HL-60 (cell line): ENCODE measurements around the gene PSMB11.
"Not testable (repeated sequence)": the region's sequence is repeated elsewhere in the genome, so short reads cannot be mapped to it uniquely, and the experiment has no call there.

Experiments used
- DNase-seq, 2 experiments: peaks; one replicate each; pipeline ENCODE4 v3.0.0-alpha.2; 2010 to 2020; ENCODE audit warnings: low read depth in 1 of 2, low spot score in 1 of 2
- H3K27ac ChIP-seq: fragments of 250-450 bp; sonication (Bioruptor Pico); replicated peaks from 2 replicates; pipeline ENCODE4 v1.5.1; 2020; ENCODE audit warnings: mild to moderate bottlenecking, moderate library complexity
- H3K27me3 ChIP-seq: fragments of 250-450 bp; sonication (Bioruptor Pico); 2 replicates; pipeline ENCODE4 v1.5.1; 2021; ENCODE audit warnings: mild to moderate bottlenecking, moderate library complexity; ENCODE audit not compliant: insufficient read depth, poor library complexity, severe bottlenecking
- H3K4me3 ChIP-seq: replicated peaks from 2 replicates; pipeline ENCODE4 v1.5.1; 2011; ENCODE audit warnings: mild to moderate bottlenecking, control low read depth, low read length; ENCODE audit not compliant: insufficient read depth
- CTCF ChIP-seq: IDR thresholded peaks from one replicate; pipeline ENCODE4 v1.5.1; 2011; ENCODE audit warnings: low read length, control low read depth, inconsistent platforms; ENCODE audit not compliant: insufficient read depth
- GABPA ChIP-seq: IDR thresholded peaks from 2 replicates; pipeline ENCODE4 v1.6.1; 2012; ENCODE audit warnings: low read depth
- POLR2AphosphoS5 ChIP-seq: IDR thresholded peaks from 2 replicates; pipeline ENCODE4 v1.6.1; 2012; ENCODE audit warnings: low read depth
- REST ChIP-seq: IDR thresholded peaks from 2 replicates; pipeline ENCODE4 v1.6.1; 2012; ENCODE audit warnings: low read depth; ENCODE audit not compliant: insufficient replicate concordance
- SPI1 ChIP-seq: IDR thresholded peaks from 2 replicates; pipeline ENCODE4 v1.6.1; 2012; ENCODE audit warnings: low read depth, mild to moderate bottlenecking, borderline replicate concordance

Gene PSMB11

DNA sequence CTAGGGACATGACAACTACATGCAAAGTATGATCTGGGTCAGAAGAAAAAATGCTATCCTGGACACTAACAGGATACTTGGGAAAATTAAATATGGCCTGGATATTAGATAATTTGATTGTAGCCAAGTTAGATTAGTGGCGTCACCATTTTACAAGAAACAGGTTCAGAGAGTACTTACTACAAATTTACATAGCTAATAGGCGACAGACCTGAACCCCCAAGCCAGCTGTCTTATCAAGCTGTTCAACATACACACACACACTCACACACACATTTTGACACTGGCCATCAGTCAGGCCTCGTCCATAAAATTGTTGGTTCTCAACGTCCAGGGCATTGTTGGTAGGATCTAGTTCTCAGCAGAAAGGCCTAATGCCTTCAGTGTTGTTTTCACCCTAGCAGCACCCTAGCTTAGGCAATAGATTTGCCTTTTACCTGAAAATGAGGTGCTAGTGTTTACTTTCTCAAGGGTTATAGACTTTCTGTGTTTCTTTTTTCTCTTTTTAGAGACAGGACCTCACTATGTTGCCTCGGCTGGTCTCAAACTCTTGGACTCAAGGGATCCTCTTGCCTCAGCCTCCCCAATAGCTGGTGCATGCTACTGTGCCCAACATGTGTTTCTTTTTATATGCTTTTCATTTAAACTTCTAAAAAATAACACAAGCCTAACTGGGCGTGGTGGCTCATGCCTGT lies 28.8 kb upstream of the PSMB11 start:
- TF ChIP-seq REST, result no peak
- Histone ChIP-seq H3K27ac (no peak overlapping the region), H3K4me3 (no peak overlapping the region), H3K27me3 (no peaks in the 10 kb centered on the region)
- no peak for DNase-seq

- H3K27me3 ChIP-seq, DNase-seq, H3K27ac ChIP-seq, H3K4me3 ChIP-seq: not testable (repeated sequence)
These were observed 28.3 kb upstream of the PSMB11 start for GRCh38 chr14:23013749-23014054.

DNA sequence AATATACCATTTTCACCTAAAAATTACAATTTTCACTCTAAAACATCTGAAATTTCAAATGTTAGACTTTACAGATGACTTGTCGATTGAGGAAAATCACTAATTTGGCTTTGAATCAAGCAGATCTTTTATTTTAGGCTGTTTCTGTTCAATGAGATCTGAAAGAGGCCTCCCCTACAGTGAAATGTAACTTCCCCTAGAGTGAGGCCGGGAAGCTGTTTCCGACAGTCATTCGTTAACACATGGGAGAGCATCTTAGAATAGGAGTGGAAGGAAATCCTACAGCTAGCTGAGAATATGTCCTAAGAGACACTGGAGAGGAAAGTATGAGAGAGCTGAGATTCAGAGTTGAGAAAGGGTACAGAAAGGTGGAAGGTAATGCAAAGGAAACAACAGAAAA lies 26.4 kb upstream of the PSMB11 start:
- TF ChIP-seq REST (no peak), CTCF (no peak), GABPA (no peak), POLR2AphosphoS5 (no peak), SPI1 (no peak)
- no peak for DNase-seq
- Histone ChIP-seq H3K27me3 (no peaks in the 10 kb centered on the region), H3K27ac (peak overlapping the region; percentile 63), H3K4me3 (no peak overlapping the region)

DNA sequence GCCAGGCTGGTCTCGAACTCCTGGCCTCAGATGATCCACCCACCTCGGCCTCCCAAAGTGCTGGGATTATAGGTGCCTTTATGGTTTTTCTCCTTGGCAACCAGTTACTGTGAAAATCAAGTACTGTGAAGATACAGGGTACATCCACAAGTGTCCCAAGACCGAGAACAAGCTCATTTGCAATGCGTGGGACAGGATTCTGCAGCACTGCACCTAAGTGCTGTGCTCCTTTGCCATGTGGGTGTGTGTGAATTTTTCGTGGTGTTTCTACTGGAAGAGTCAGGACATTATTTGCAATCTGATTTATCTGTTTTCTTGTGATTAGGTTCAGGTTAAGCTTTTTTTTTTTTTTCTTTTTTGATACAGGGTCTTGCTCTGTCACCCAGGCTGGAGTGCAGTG lies 24.9 kb upstream of the PSMB11 start:
- TF ChIP-seq REST (no peak), POLR2AphosphoS5 (no peak), SPI1 (no peak), CTCF (no peak), GABPA (no peak)
- H3K27me3 ChIP-seq, result no peaks in the 10 kb centered on the region

More for the DNA sequence above, 24.9 kb upstream of the PSMB11 start:
- DNase-seq, result no peak
- no peak overlapping the region for H3K4me3 ChIP-seq
- no peak overlapping the region for H3K27ac ChIP-seq
